Muscle of arm (tissue), 12 donors: Measurements from ENCODE around the gene CTIF. TPM values are rescaled to one million over a fixed set of nuclear protein-coding genes. Genes with fewer than 3 reads are reported as not detected.

Experiments
- DNase-seq: peaks from one replicate; pipeline ENCODE4 v3.0.0-alpha.2; 2013
- polyA plus RNA-seq, 12 donors: library from polyadenylated mRNA; unstranded; fragments of 120-200 nt; gene quantifications; one replicate each; pipeline ENCODE4 v1.2.1, GENCODE V29; 2013; ENCODE audit not compliant: insufficient read length in 12 of 12

The CTIF gene
- polyA plus RNA-seq, 12 donors = 24.5 to 46.3 (median 38.0) TPM; not detected in 1

- no peak for DNase-seq
Measured at GRCh38 chr18:48770243-48770642, 231.4 kb downstream of the CTIF start.

GRCh38 chr18:48771641-48772375 lies 233.0 kb downstream of the CTIF start:
- no peak for DNase-seq

DNA sequence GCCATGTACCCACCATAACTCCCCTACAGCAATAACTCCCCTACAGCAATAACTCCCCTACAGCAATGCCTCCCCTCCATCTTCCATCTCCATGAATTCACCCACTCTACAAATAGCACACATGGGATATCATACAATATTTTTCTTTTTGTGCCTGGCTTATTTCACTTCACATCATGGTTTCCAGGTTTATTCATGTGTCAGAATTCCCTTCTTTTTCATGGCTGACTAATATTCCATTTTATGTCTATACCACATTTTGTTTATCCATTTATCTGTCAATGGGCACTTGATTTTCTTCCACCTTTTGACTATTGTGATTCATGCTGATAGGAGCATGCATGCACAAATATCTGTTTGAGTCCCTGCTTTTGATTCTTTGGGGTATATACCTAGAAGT lies 233.6 kb downstream of the CTIF start:
- no peak for DNase-seq

GRCh38 chr18:48773821-48774220 lies 235.0 kb downstream of the CTIF start:
- DNase-seq = no peak

GRCh38 chr18:48774941-48775340 lies 236.1 kb downstream of the CTIF start:
- no peak for DNase-seq

DNA sequence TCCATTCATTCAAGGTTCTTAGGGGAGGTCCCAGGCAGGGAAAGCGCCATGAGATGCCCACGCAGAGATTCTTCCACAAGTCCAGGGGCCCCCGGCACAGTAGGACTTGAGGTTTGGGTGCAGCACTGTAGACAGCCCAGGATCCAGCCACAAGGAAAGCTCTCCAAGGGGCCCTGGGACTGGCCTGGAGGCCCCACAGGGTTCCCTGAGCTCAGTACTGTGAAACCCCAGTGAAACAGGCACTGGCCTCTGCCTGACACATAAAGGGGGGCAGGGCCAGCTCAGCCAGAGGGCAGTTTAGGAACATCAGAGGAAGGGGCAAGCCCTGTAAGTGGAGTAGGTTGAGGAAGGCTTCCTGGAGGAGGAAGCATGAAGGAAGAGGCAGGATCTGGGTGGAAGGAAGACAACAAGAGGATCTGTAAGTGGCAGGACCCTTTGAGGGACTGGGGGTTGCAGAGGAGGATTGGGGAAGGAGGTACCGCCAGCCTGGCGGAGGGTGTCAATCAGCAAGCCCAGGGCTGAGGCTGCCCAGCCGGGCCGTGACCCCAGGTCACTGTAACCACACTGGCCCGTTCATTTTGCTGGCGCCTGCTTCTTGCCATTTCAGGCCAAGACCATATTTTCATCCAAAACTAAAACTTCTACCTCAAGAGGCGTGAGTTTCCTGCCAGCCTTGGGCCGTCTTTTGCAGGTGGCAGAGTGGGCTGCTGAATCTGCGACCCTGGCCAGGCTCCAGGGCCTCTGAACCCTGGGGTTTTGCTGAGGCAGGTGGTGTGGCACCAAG lies 236.7 kb downstream of the CTIF start:
- DNase-seq = no peak

DNA sequence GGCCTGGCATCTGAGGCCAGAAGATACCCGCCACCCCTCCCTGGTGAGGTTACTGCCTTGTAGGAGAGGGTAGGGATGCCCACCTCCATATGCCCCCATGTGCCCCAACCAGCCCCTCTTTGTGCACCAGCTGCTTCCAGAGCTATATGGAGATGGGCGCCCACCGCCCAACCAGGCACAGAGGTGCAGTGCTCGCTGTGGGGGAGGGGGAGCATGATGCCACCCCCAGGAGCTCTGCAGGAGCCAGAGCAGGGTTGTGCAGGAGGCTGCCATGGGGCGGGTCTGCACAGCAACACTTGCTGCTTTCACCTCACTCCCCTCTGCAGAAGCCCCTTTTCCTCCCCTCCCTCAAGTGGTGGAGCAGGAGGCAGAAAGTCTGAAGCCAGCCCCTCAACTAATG lies 237.3 kb downstream of the CTIF start:
- DNase-seq = no peak

- no peak for DNase-seq
Measured at GRCh38 chr18:48776641-48777025, 237.8 kb downstream of the CTIF start.

DNA sequence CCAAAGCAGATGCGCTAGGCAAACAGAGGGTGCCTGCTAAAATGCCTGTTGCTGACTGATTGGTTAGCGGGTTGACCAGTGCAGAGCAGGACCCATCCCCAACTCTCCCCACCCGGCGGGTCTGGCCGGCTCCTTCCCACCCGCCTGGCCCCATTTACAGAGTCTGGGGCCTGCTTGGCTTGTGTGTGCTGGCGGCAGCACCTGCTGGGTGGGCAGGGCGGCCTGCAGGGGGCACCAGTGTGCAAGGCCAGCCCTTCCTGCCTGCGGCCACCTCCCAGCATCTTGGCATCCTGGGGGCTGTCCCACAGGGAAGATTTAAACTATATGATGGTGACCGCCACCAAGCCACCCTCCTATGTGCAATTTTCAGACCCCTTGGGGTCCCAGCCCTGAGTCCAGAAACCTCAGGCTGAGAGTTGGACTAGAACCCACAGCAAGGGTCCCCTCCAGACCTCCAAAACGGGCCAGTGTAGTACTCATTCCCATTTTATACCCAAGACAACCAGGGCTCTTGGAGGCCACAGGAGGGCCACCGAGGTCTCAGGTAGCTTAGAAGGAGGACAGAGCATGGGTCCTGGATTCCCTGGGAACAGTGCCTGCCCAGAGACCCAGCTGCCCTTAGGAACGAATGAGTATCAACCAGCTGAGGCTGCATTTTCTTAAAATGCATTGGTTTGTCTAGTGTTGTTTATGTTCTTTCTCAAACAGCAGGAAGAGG lies 238.4 kb downstream of the CTIF start:
- peak; percentile 34 for DNase-seq

DNA sequence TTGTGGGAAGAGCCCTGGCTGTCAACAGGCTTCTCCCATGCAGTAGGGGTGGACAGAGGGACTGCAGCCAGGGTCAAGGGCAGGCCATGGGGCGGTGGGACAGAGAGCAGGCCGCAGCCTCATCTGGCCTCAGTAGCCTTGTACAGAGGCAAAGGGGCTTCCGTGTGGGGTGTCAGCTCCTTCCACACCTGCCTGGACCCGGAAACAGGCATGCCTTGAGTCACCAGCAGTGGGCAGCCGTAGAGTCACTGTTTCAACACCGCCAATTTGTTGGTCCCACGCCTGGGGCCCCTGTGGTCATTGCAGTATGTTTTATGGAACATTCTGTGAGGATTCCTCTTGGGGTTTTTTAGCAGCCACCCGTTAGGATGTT lies 238.9 kb downstream of the CTIF start:
- no peak for DNase-seq

DNA sequence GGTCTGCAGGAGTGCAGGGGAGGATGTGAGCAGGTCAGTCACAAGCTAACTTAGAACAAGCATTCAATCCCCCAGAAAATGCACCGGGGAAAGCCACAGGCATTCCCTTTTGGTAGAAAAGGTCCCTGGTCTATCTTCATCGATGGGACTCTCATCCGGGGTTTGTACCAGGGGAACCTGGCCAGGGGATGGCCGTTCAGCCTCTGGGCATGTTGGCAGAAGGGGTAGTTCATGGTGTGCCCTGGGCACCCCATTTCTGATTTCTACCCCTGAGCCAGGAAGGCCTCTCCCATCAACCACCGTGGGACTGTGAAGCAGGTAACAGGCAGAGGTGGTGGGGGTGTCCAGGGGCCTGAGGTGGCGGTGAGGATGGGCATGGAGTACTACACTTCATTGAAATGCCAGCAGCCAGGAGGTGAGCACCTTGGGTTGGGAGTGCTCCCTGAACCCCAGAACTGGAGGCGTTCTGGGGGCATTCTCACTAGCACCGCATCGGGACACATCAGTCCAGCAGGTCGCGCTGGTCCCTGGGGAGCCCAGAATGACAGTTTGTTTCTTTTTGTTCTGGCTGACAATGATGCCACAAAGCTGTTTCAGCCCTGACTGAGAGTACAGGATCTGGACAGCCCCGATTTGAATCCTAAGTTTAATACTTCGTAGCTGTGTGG lies 239.6 kb downstream of the CTIF start:
- no peak for DNase-seq

- no peak for DNase-seq
Measured at GRCh38 chr18:48779462-48779861, 240.6 kb downstream of the CTIF start.

DNA sequence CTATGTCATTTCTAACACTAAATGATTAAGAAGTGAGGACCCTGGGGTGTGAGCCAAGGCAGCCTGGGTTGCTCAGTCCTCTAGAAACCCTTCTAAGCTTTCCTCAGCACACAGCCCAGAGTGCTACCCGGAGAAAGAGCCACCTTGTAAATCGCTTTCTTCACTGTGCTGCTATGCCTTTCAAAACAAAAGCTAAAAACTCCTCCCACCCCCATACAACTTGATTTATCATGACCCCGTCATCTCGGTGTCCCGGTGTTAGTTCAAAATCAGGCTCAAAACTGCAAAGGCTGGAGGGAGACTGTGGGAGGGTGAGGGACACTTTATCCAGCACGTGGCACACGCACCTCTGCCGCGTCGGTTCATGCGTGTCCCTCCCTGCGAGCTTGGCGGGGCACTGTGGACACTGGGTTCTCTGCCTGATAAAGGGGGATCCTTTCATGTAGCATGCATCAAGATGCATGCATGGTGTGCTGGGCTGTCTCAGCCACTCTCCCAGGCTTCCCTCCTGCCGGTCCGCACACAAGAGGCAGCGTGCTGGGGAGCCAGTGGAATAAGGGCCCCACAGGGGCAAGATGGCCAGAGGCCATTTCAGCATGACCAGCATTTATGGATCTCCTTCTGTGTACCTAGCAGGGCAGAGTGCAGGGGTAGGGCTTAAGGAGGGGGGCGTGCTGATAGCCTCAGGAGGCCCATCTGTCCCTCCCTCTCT lies 241.5 kb downstream of the CTIF start:
- DNase-seq = no peak

GRCh38 chr18:48780913-48781162 lies 242.0 kb downstream of the CTIF start:
- no peak for DNase-seq

GRCh38 chr18:48781163-48781987 lies 242.5 kb downstream of the CTIF start:
- no peak for DNase-seq

- DNase-seq = no peak
Measured at GRCh38 chr18:48781988-48782363, 243.1 kb downstream of the CTIF start.

DNA sequence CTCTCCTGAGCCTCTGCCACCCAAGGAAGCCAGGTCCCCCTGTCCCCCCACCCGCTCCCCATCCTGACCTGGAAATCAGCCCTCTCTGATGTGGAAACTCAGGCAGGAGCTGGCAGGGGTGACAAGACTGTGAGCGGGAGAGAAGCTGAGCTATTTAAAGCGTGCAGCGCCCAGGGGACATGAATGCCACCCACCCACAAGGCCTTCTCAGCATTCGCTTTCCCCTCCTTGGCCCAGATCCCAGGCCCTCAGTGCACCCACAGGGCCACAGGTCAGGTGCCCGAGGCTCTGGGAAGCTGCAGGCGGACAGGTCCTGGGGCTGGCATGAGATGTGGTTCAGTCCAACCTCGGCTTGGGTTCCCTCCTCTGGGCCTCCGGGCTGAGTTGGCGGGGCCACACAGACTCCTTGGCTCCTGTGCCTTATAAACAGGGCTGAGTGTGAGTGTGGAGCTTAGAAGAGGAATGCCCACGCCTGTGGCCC lies 243.6 kb downstream of the CTIF start:
- DNase-seq = no peak

DNA sequence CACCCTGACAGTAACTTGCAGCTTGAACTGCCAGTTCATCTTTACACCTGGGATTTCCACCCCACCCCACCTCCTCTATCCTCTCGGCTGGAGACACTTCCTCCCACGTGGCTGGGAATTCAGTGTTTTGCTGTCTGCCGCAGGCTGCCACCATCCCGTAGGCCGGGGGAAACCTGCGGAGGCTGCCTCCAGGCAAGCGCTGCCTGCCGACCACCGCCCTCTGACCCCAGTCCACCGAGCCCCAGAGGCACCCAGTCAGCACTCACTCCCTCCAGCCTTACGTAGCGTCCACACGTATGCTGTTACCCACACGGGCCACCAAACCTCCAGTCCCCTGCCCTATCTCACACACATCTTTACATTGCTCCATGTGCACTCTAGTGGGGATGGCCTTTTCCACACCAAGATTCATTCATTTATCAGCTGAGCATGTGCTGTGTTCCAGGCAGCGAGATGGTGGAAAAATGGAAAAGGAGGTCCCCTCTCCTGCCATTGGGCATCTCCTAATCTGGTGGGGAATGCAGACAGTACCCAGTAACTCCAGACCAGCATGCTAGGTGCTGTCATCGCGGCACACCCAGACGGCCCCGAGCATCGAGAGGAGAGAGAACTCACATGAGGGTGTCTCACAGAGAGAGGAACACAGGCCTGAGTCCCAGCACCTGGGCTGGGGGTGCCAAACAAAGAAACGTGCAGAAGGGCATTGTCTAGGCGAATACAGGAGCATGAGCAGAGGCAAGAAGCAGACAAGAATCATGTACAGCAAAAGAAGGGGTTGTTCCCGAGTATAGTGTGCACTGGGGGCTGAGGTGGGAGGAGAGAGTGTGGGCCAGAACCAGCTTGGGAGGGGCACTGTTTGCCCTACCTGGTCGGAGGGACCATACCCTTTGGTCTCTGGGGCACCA lies 245.0 kb downstream of the CTIF start:
- no peak for DNase-seq

DNA sequence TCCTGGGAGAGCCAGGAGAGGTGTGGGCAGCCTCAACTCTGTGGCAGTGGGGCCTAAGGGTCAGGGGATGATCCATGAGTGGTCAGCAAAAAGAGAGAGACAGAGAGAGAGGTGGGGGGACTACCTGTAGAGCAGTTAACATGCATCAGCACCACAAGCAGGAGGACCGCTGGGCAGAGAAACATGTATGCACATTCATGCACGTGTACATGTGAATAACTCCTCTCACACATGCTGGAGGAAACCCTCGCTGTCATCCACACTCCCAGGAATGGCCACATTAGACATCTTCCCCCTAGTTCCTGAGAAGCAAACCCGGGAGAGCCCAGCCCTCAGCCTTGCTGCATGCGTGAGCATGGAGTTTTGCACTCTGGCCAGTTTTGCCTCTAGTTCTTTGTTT lies 245.8 kb downstream of the CTIF start:
- no peak for DNase-seq

GRCh38 chr18:48785091-48785614 lies 246.3 kb downstream of the CTIF start:
- no peak for DNase-seq
